GM12864 (cell line): ENCODE data around the gene FAM193A.
A peak's percentile ranks its signal among the peaks of the same experiment; 100 is the strongest.

Experiments used
- DNase-seq: peaks from one replicate; pipeline ENCODE4 v3.0.0-alpha.2; 2011; ENCODE audit warnings: low read depth
- H3K4me3 ChIP-seq: 2 replicates; pipeline ENCODE4 v1.5.1; 2011; ENCODE audit warnings: mild to moderate bottlenecking, low read depth, low read length, control low read depth
- TF ChIP-seq, protein P1 (sequence below): IDR thresholded peaks from 2 replicates; pipeline ENCODE4 v1.5.1; 2011; ENCODE audit warnings: low read depth, mild to moderate bottlenecking, moderate library complexity, low read length, control low read depth, inconsistent platforms; ENCODE audit errors: missing control alignments

The FAM193A gene

DNA sequence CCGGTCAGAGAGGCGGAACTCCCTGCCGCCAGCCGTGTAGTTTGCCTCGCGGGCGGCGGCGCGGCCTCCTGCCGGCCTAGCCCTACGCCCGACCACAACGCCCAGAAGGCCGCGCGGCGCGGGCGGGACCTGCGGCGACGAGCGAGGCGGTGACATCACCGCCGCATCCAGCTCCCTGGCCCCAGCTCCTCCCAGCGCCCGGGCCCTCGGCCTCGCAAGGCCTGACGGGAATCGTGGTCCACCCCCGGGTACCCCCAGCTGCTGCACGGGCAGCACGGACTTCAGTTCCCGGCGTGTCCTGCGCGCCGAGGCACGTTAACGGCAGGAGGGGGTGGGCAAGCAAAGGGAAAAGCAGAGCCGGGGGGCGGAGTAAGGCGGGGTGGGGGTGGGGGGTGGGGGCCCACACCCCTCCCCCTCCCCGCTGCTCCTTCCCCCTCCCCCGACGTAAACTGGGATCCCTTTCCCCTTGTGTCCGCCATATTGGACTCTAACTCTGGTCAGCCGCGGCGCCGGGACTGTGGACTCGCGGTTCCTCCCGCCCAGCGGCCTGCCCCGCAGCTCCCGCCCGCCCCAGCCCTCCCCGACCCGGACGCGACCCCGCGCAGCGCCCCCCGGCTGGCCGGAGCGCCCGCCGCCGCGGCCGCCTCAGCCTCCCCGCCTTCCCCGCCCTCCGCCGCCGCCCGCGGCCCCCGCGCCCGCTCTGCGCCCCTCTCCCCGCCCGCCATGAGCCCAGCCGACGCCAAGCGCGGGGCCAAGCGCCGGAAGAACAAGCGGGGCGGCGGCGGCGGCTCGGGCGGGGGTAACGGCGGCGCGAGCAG is at the start of gene FAM193A:
TSS of gene FAM193A (plus strand) at position 455 of the 818 bp plus-strand sequence. CDS start at position 724, 269 bp downstream.
- DNase-seq, result peak; percentile 96
- H3K4me3 ChIP-seq, result peak within 1 kb of the TSS; percentile 98
- TF ChIP-seq, protein P1, sequence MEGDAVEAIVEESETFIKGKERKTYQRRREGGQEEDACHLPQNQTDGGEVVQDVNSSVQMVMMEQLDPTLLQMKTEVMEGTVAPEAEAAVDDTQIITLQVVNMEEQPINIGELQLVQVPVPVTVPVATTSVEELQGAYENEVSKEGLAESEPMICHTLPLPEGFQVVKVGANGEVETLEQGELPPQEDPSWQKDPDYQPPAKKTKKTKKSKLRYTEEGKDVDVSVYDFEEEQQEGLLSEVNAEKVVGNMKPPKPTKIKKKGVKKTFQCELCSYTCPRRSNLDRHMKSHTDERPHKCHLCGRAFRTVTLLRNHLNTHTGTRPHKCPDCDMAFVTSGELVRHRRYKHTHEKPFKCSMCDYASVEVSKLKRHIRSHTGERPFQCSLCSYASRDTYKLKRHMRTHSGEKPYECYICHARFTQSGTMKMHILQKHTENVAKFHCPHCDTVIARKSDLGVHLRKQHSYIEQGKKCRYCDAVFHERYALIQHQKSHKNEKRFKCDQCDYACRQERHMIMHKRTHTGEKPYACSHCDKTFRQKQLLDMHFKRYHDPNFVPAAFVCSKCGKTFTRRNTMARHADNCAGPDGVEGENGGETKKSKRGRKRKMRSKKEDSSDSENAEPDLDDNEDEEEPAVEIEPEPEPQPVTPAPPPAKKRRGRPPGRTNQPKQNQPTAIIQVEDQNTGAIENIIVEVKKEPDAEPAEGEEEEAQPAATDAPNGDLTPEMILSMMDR, result no peak

GRCh38 chr4:2486981-2487380 is 49.5 kb upstream of the FAM193A start:
- DNase-seq, result no peak
- TF ChIP-seq, protein P1, result no peak
- no peak overlapping the region for H3K4me3 ChIP-seq

DNA sequence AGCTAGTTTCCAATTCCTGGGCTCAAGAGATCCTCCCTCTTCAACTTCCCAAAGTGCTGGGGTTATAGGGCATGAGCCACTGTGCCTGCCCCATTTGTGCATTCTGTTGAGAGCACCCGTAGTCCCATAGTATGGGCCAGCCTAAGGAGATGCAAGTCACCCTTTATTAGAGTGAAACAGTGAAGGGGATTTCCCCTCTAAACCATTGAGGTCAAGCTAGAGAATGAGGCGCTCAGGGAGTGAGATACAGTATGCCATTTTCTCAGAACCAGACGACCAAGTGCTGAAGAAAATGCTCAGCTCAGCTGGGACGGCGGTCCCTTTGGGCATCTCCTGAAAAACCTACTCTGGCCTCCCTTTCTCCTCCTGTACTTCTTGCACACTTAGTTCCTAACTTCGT is 48.8 kb upstream of the FAM193A start:
- no peak overlapping the region for H3K4me3 ChIP-seq
- DNase-seq, result no peak
- TF ChIP-seq, protein P1, result no peak

- DNase-seq, result no peak
- H3K4me3 ChIP-seq, result no peak overlapping the region
- TF ChIP-seq, protein P1, result no peak
Measured at GRCh38 chr4:2489081-2489805, 47.2 kb upstream of the FAM193A start.

DNA sequence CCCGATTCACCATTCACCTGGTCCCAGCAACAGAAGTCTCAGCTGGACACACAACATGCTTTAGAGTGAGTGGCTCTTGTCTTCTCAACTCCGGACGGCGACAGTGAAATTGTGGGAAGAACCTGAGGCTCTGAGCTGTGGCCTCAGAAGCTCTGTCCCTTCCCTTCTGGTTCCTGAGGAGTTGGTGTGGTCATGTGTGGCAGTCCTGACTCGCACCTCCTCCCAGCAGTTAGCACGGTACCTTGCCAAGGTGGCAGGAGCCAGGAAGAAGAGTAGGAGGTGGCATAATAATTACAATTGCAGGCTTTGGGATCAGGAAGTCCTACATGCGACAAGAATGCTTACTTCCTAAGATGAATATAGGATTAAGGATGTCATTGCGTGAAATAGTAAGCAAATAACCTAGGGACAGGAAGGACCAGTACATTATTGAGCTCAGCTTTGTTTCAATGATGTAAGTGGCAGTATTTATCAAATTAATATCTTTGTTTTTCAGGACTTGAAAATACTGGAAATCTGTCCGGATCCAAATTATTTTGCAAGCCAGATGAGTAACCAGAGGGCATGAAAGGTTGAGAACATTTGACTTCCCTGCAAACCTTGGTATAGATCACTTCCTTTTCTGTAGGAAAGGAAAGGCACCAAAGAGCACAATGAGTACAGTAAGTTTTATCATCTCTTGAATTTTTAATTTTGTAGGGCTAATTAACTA is 46.5 kb upstream of the FAM193A start:
- TF ChIP-seq, protein P1, result no peak
- DNase-seq, result no peak
- no peak overlapping the region for H3K4me3 ChIP-seq

GRCh38 chr4:2492970-2493369 is 43.5 kb upstream of the FAM193A start:
- no peak overlapping the region for H3K4me3 ChIP-seq
- TF ChIP-seq, protein P1, result no peak
- no peak for DNase-seq
